ENCODE results near the gene C6orf52. TPM values are rescaled to one million over a fixed set of nuclear protein-coding genes. Genes with fewer than 3 reads are reported as not detected.
"Not testable (repeated sequence)": the region's sequence is repeated elsewhere in the genome, so short reads cannot be mapped to it uniquely, and the experiment has no call there.

The C6orf52 gene
- total RNA-seq, result not detected

GRCh38 chr6:10694302-10695085 lies at the start of gene C6orf52, which contains the start of gene PAK1IP1:
Gene C6orf52 (minus strand): TSS chr6:10694616. CDS start chr6:10687550, 7,066 bp downstream.
Gene PAK1IP1 (plus strand): TSS chr6:10694972. CDS start chr6:10694986, 14 bp downstream.
- peak in 1 of 2 donors; percentile 8 for TF ChIP-seq POLR2A (IDR thresholded peaks at IDR 0.05)
- TF ChIP-seq CTCF (IDR thresholded peaks at IDR 0.05), result no peak
- peak; percentile 92 to 99 for DNase-seq (ENCODE audit: low spot score in 2 of 2)
- intact Hi-C loops (cut with DNase I; ENCODE audit: low total_unique reads), result no loop called here
- peak within 1 kb of the TSS; percentile 77 for H3K4me3 ChIP-seq (ENCODE audit: low read depth, poor library complexity, severe bottlenecking)
- WGBS, 2 donors, result 0 to 1% methylated on average over 53 of the region's 53 CpGs

GRCh38 chr6:10743515-10743914 lies 49.1 kb upstream of the C6orf52 start:
- 81 to 87% methylated on average over 6 of the region's 6 CpGs for WGBS, 2 donors
- no peak overlapping the region for H3K4me3 ChIP-seq (ENCODE audit: low read depth, poor library complexity, severe bottlenecking)
- no peak for TF ChIP-seq POLR2A (IDR thresholded peaks at IDR 0.05)
- no peak for DNase-seq (ENCODE audit: low spot score in 2 of 2)
- intact Hi-C loops (cut with DNase I; ENCODE audit: low total_unique reads), result no loop called here

GRCh38 chr6:10742251-10742650 lies 47.8 kb upstream of the C6orf52 start:
- no peak overlapping the region for H3K4me3 ChIP-seq (ENCODE audit: low read depth, poor library complexity, severe bottlenecking)
- no peak for DNase-seq (ENCODE audit: low spot score in 2 of 2)
- intact Hi-C loops (cut with DNase I; ENCODE audit: low total_unique reads), result no loop called here
- WGBS, 2 donors, result 96 to 99% methylated on average over 12 of the region's 12 CpGs
- TF ChIP-seq POLR2A (IDR thresholded peaks at IDR 0.05), result no peak
- no peak for TF ChIP-seq CTCF (IDR thresholded peaks at IDR 0.05)

GRCh38 chr6:10741643-10742042 lies 47.2 kb upstream of the C6orf52 start:
- DNase-seq (ENCODE audit: low spot score in 2 of 2), result peak in 1 of 2 donors; percentile 12
- intact Hi-C loops (cut with DNase I; ENCODE audit: low total_unique reads); H3K4me3 ChIP-seq (ENCODE audit: low read depth, poor library complexity, severe bottlenecking): not testable (repeated sequence)
- WGBS, 2 donors, result 81 to 91% methylated on average over 4 of the region's 4 CpGs

GRCh38 chr6:10740061-10740460 lies 45.6 kb upstream of the C6orf52 start:
- no peak for TF ChIP-seq POLR2A (IDR thresholded peaks at IDR 0.05)
- no peak for TF ChIP-seq CTCF (IDR thresholded peaks at IDR 0.05)
- no peak for DNase-seq (ENCODE audit: low spot score in 2 of 2)
- no peak overlapping the region for H3K4me3 ChIP-seq (ENCODE audit: low read depth, poor library complexity, severe bottlenecking)
- intact Hi-C loops (cut with DNase I; ENCODE audit: low total_unique reads), result no loop called here

- TF ChIP-seq POLR2A (IDR thresholded peaks at IDR 0.05), result no peak
- TF ChIP-seq CTCF (IDR thresholded peaks at IDR 0.05), result no peak
- H3K4me3 ChIP-seq (ENCODE audit: low read depth, poor library complexity, severe bottlenecking), result no peak overlapping the region
- no peak for DNase-seq (ENCODE audit: low spot score in 2 of 2)
- intact Hi-C loops (cut with DNase I; ENCODE audit: low total_unique reads), result no loop called here
- 36 to 54% methylated on average over 2 of the region's 2 CpGs for WGBS, 2 donors
Measured at GRCh38 chr6:10736731-10737130, 42.3 kb upstream of the C6orf52 start.

- DNase-seq (ENCODE audit: low spot score in 2 of 2), result peak in 1 of 2 donors; percentile 13
- H3K4me3 ChIP-seq (ENCODE audit: low read depth, poor library complexity, severe bottlenecking), result no peak overlapping the region
- WGBS, 2 donors, result 90 to 92% methylated on average over 3 of the region's 3 CpGs
- intact Hi-C loops (cut with DNase I; ENCODE audit: low total_unique reads), result no loop called here
- TF ChIP-seq CTCF (IDR thresholded peaks at IDR 0.05) (no peak), POLR2A (IDR thresholded peaks at IDR 0.05) (no peak)
Measured at GRCh38 chr6:10733863-10734262, 39.4 kb upstream of the C6orf52 start.

Measured in lower leg skin (tissue), 4 donors.